GM23338 (cell line): ENCODE data around the gene GRIN3B. TPM values are rescaled to one million over a fixed set of nuclear protein-coding genes. Genes with fewer than 3 reads are reported as not detected.
A peak's percentile ranks its signal among the peaks of the same experiment; 100 is the strongest.

Experiments
- ATAC-seq: fragments of 200-7000 bp; cut with Tn5 transposase; 3 replicates; pipeline ENCODE4 v1.9.1; 2020
- DNase-seq: peaks from one replicate; pipeline ENCODE4 v3.0.0-alpha.2; 2015; ENCODE audit warnings: low spot score
- H2AFZ ChIP-seq: fragments of 200-600 bp; sonication (generic); 2 replicates; pipeline ENCODE4 v1.8.0; 2016; ENCODE audit warnings: antibody characterized with exemption, mild to moderate bottlenecking, moderate library complexity
- H3F3A ChIP-seq: fragments of 200-600 bp; sonication (generic); replicated peaks from 2 replicates; pipeline ENCODE4 v1.8.0; 2017; ENCODE audit warnings: antibody characterized with exemption, mixed run types, low read depth
- H3K27ac ChIP-seq: fragments of 200-600 bp; sonication (generic); 2 replicates; pipeline ENCODE4 v1.6.1; 2016; ENCODE audit warnings: low read depth
- H3K27me3 ChIP-seq: fragments of 200-600 bp; sonication (generic); 2 replicates; pipeline ENCODE4 v1.8.0; 2016; ENCODE audit warnings: mild to moderate bottlenecking, mixed run types, moderate library complexity; ENCODE audit not compliant: insufficient read depth
- H3K36me3 ChIP-seq: fragments of 200-600 bp; sonication (generic); 2 replicates; pipeline ENCODE4 v1.8.0; 2016; ENCODE audit warnings: mild to moderate bottlenecking; ENCODE audit not compliant: insufficient read depth
- H3K4me1 ChIP-seq: fragments of 200-600 bp; sonication (generic); 2 replicates; pipeline ENCODE4 v1.8.0; 2016; ENCODE audit warnings: mild to moderate bottlenecking, moderate library complexity; ENCODE audit not compliant: insufficient read depth
- H3K4me2 ChIP-seq: fragments of 200-600 bp; sonication (generic); 2 replicates; pipeline ENCODE4 v1.7.1; 2017; ENCODE audit warnings: mixed run types
- H3K4me3 ChIP-seq: fragments of 200-600 bp; sonication (generic); 2 replicates; pipeline ENCODE4 v1.6.1; 2016; ENCODE audit warnings: mixed run types
- H3K79me2 ChIP-seq: fragments of 200-600 bp; sonication (generic); replicated peaks from 2 replicates; pipeline ENCODE4 v1.8.0; 2017; ENCODE audit warnings: mild to moderate bottlenecking; ENCODE audit not compliant: insufficient read depth
- H3K9me2 ChIP-seq: fragments of 200-600 bp; sonication (generic); 2 replicates; pipeline ENCODE4 v1.8.0; 2017; ENCODE audit not compliant: insufficient read depth
- H4K20me1 ChIP-seq: fragments of 200-600 bp; sonication (generic); replicated peaks from 2 replicates; pipeline ENCODE4 v1.8.0; 2017; ENCODE audit warnings: mild to moderate bottlenecking; ENCODE audit not compliant: insufficient read depth
- H3K27ac Mint-ChIP-seq: 2 replicates; pipeline ENCODE4 v1.8.0; 2020; ENCODE audit warnings: inconsistent platforms, mild to moderate bottlenecking, moderate library complexity, mixed read lengths
- H3K27me3 Mint-ChIP-seq: 3 replicates; pipeline ENCODE4 v1.8.0; 2022; ENCODE audit warnings: low read depth, mild to moderate bottlenecking, moderate library complexity, mixed read lengths, inconsistent platforms; ENCODE audit not compliant: insufficient read depth, poor library complexity
- H3K36me3 Mint-ChIP-seq: 3 replicates; pipeline ENCODE4 v1.8.0; 2021; ENCODE audit warnings: low read depth, mild to moderate bottlenecking, inconsistent platforms, moderate library complexity, mixed read lengths
- H3K4me1 Mint-ChIP-seq: 3 replicates; pipeline ENCODE4 v1.8.0; 2020; ENCODE audit warnings: mild to moderate bottlenecking, inconsistent platforms, mixed read lengths
- H3K4me3 Mint-ChIP-seq: 3 replicates; pipeline ENCODE4 v1.8.0; 2021; ENCODE audit warnings: moderate library complexity, mild to moderate bottlenecking, inconsistent platforms, mixed read lengths
- H3K9me3 Mint-ChIP-seq: 3 replicates; pipeline ENCODE4 v1.8.0; 2020; ENCODE audit warnings: moderate library complexity, mild to moderate bottlenecking, inconsistent platforms, mixed read lengths
- NANOG ChIP-seq: IDR thresholded peaks from 2 replicates; pipeline ENCODE4 v1.6.1; 2016; ENCODE audit warnings: antibody characterized with exemption, borderline replicate concordance
- POLR2AphosphoS5 ChIP-seq: IDR thresholded peaks from 2 replicates; pipeline ENCODE4 v1.6.1; 2016; ENCODE audit warnings: antibody characterized with exemption, low read depth
- STAT1 ChIP-seq: IDR thresholded peaks from one replicate; pipeline ENCODE4 v1.6.1; 2016; ENCODE audit warnings: antibody characterized with exemption; ENCODE audit not compliant: unreplicated experiment
- ZNF114 ChIP-seq: fragments of 250-450 bp; sonication (Bioruptor Pico); IDR thresholded peaks from 2 replicates; pipeline ENCODE4 v1.5.0; 2020; ENCODE audit warnings: mild to moderate bottlenecking, moderate library complexity
- ZNF331 ChIP-seq: fragments of 250-450 bp; sonication (Bioruptor Pico); IDR thresholded peaks from 2 replicates; pipeline ENCODE4 v1.5.0; 2020; ENCODE audit warnings: low read depth, mild to moderate bottlenecking, moderate library complexity
- polyA plus RNA-seq: library from polyadenylated mRNA; unstranded; fragments of >200 nt; fragmentation: Nextera tagmentation; extraction: Ambion mirVana; gene quantifications from 2 replicates; pipeline ENCODE4 v1.2.1, GENCODE V29; 2016
- total RNA-seq: library from RNA; depleted of rRNA; stranded (reverse); fragments of >200 nt; shearing (Covaris generic); gene quantifications from 2 replicates; pipeline ENCODE4 v1.2.3, GENCODE V29; 2014
- TF ChIP-seq, protein P1 (sequence below): fragments of 250-450 bp; sonication (Bioruptor Pico); IDR thresholded peaks from 2 replicates; pipeline ENCODE4 v1.5.0; 2020; ENCODE audit warnings: mild to moderate bottlenecking, moderate library complexity
- TF ChIP-seq, protein P2 (sequence below), 2 experiments: fragments of 200-600 bp in 1 of 2; sonication (generic) in 1 of 2; conservative IDR thresholded peaks; 2 replicates each; pipeline versions ENCODE4 v1.5.1 to v1.6.1; 2016 to 2017; ENCODE audit warnings: antibody characterized with exemption in 2 of 2, low read depth in 2 of 2, mild to moderate bottlenecking in 2 of 2, moderate library complexity in 1 of 2
- TF ChIP-seq, protein P3 (sequence below): IDR thresholded peaks from 2 replicates; pipeline ENCODE4 v1.6.1; 2016; ENCODE audit warnings: antibody characterized with exemption

GRIN3B gene
- total and polyA plus RNA-seq, 2 experiments from 2014 or later, result 0.11 to 2.8 TPM

DNA sequence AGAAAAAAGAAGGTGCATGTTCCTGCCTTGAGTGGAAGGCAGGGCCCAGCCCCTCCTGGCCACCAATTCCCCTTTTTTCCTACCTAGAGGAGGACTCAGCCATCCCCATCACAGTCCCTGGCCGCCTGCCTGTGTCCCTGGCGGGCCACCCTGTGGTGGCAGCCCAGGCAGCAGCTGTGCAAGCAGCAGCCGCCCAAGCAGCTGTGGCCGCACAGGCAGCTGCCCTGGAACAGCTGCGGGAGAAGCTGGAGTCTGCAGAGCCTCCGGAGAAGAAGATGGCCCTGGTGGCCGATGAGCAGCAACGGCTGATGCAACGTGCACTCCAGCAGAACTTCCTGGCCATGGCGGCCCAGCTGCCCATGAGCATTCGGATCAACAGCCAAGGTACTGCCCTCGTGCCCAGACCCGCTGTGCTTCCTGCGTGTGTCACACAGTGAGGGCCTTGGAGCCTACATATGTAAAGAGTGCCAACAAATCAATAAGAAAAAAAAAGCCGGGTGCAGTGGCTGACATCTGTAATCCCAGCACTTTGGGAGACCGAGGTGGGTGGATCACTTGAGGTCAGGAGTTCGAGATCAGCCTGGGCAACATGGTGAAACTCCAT, 33.6 kb upstream of the GRIN3B start (continued):
- TF ChIP-seq, protein P1, sequence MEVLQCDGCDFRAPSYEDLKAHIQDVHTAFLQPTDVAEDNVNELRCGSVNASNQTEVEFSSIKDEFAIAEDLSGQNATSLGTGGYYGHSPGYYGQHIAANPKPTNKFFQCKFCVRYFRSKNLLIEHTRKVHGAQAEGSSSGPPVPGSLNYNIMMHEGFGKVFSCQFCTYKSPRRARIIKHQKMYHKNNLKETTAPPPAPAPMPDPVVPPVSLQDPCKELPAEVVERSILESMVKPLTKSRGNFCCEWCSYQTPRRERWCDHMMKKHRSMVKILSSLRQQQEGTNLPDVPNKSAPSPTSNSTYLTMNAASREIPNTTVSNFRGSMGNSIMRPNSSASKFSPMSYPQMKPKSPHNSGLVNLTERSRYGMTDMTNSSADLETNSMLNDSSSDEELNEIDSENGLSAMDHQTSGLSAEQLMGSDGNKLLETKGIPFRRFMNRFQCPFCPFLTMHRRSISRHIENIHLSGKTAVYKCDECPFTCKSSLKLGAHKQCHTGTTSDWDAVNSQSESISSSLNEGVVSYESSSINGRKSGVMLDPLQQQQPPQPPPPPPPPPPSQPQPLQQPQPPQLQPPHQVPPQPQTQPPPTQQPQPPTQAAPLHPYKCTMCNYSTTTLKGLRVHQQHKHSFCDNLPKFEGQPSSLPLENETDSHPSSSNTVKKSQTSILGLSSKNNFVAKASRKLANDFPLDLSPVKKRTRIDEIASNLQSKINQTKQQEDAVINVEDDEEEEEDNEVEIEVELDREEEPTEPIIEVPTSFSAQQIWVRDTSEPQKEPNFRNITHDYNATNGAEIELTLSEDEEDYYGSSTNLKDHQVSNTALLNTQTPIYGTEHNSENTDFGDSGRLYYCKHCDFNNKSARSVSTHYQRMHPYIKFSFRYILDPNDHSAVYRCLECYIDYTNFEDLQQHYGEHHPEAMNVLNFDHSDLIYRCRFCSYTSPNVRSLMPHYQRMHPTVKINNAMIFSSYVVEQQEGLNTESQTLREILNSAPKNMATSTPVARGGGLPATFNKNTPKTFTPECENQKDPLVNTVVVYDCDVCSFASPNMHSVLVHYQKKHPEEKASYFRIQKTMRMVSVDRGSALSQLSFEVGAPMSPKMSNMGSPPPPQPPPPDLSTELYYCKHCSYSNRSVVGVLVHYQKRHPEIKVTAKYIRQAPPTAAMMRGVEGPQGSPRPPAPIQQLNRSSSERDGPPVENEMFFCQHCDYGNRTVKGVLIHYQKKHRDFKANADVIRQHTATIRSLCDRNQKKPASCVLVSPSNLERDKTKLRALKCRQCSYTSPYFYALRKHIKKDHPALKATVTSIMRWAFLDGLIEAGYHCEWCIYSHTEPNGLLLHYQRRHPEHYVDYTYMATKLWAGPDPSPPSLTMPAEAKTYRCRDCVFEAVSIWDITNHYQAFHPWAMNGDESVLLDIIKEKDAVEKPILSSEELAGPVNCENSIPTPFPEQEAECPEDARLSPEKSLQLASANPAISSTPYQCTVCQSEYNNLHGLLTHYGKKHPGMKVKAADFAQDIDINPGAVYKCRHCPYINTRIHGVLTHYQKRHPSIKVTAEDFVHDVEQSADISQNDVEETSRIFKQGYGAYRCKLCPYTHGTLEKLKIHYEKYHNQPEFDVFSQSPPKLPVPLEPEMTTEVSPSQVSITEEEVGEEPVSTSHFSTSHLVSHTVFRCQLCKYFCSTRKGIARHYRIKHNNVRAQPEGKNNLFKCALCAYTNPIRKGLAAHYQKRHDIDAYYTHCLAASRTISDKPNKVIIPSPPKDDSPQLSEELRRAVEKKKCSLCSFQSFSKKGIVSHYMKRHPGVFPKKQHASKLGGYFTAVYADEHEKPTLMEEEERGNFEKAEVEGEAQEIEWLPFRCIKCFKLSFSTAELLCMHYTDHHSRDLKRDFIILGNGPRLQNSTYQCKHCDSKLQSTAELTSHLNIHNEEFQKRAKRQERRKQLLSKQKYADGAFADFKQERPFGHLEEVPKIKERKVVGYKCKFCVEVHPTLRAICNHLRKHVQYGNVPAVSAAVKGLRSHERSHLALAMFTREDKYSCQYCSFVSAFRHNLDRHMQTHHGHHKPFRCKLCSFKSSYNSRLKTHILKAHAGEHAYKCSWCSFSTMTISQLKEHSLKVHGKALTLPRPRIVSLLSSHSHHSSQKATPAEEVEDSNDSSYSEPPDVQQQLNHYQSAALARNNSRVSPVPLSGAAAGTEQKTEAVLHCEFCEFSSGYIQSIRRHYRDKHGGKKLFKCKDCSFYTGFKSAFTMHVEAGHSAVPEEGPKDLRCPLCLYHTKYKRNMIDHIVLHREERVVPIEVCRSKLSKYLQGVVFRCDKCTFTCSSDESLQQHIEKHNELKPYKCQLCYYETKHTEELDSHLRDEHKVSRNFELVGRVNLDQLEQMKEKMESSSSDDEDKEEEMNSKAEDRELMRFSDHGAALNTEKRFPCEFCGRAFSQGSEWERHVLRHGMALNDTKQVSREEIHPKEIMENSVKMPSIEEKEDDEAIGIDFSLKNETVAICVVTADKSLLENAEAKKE (CRISPR knock-in tag), result no peak
- no peak for TF ChIP-seq ZNF331 (CRISPR knock-in tag)
- no peak for TF ChIP-seq NANOG
- no peak for TF ChIP-seq STAT1
- TF ChIP-seq POLR2AphosphoS5, result no peak
- TF ChIP-seq, protein P2, sequence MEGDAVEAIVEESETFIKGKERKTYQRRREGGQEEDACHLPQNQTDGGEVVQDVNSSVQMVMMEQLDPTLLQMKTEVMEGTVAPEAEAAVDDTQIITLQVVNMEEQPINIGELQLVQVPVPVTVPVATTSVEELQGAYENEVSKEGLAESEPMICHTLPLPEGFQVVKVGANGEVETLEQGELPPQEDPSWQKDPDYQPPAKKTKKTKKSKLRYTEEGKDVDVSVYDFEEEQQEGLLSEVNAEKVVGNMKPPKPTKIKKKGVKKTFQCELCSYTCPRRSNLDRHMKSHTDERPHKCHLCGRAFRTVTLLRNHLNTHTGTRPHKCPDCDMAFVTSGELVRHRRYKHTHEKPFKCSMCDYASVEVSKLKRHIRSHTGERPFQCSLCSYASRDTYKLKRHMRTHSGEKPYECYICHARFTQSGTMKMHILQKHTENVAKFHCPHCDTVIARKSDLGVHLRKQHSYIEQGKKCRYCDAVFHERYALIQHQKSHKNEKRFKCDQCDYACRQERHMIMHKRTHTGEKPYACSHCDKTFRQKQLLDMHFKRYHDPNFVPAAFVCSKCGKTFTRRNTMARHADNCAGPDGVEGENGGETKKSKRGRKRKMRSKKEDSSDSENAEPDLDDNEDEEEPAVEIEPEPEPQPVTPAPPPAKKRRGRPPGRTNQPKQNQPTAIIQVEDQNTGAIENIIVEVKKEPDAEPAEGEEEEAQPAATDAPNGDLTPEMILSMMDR (conservative IDR thresholded peaks at IDR 0.05; ENCODE audit: low read depth in 2 of 2), result no peak
- TF ChIP-seq ZNF114 (CRISPR knock-in tag), result no peak

DNA sequence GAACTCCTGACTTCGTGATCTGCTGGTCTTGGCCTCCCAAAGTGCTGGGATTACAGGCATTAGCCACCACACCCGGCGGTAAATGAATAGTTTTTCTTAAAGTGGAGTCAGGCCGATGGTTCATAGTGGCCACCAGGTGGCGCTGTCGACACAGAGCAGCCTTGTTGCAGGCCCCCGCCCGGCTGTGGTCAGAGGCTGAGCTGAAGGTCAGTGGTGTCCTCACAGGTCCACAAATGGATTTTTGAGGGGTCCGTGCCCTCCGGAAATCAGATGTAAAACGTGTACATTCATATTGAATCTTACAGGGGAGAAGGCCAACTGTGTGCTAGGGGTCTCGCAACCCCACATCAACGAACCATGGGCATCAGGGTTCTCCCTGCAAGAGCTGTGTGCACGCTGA, 29.5 kb upstream of the GRIN3B start:
- H3K4me2 ChIP-seq, result no peak overlapping the region
- no peak overlapping the region for H3K4me3 ChIP-seq
- DNase-seq, result peak; percentile 66
- H3K27me3 ChIP-seq, result no peaks in the 10 kb centered on the region
- H2AFZ ChIP-seq, result no peak overlapping the region
- no peak overlapping the region for H3K27ac ChIP-seq
- H3K79me2 ChIP-seq, result no peaks in the 10 kb centered on the region
- ATAC-seq, result peak; percentile 68
- H3K36me3 ChIP-seq, result peaks cover 29% of the 10 kb centered on the region
- peaks cover 67% of the 10 kb centered on the region for H3K36me3 Mint-ChIP-seq
- no peak overlapping the region for H3K4me3 Mint-ChIP-seq
- no peaks in the 10 kb centered on the region for H3K9me2 ChIP-seq
- TF ChIP-seq, protein P2 (conservative IDR thresholded peaks at IDR 0.05; ENCODE audit: low read depth in 2 of 2), result peak; percentile 79 to 94
- TF ChIP-seq, protein P3, sequence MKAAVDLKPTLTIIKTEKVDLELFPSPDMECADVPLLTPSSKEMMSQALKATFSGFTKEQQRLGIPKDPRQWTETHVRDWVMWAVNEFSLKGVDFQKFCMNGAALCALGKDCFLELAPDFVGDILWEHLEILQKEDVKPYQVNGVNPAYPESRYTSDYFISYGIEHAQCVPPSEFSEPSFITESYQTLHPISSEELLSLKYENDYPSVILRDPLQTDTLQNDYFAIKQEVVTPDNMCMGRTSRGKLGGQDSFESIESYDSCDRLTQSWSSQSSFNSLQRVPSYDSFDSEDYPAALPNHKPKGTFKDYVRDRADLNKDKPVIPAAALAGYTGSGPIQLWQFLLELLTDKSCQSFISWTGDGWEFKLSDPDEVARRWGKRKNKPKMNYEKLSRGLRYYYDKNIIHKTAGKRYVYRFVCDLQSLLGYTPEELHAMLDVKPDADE, result no peak
- H3K4me1 Mint-ChIP-seq, result 0 out of 3 replicates have a peak, but pooled peaks cover 4% of the 10 kb centered on the region
- H3F3A ChIP-seq, result peaks cover 11% of the 10 kb centered on the region; the same call in 1 of the 2 replicates
- H4K20me1 ChIP-seq, result no peaks in the 10 kb centered on the region
- peaks cover 3% of the 10 kb centered on the region; the same call in 1 of the 2 replicates for H3K4me1 ChIP-seq
- peaks cover 9% of the 10 kb centered on the region for H3K27me3 Mint-ChIP-seq
- H3K27ac Mint-ChIP-seq, result no peak overlapping the region
- peaks cover 26% of the 10 kb centered on the region for H3K9me3 Mint-ChIP-seq
